Testis (tissue), 2 donors: ENCODE data around the gene ZMIZ1.

Experiments
- CTCF ChIP-seq, 3 experiments: fragments of 450-650 bp in 2 of 3; fragments of 200-600 bp in 1 of 3; sonication (generic) in 1 of 3; IDR thresholded peaks; one replicate each; pipeline ENCODE4 v1.5.1; 2016 to 2019; ENCODE audit warnings: antibody characterized with exemption in 3 of 3, mild to moderate bottlenecking in 2 of 3, moderate library complexity in 1 of 3
- POLR2A ChIP-seq: fragments of 450-650 bp; IDR thresholded peaks from one replicate; pipeline ENCODE4 v1.6.1; 2017; ENCODE audit warnings: antibody characterized with exemption, mild to moderate bottlenecking, moderate library complexity

- TF ChIP-seq CTCF (IDR thresholded peaks at IDR 0.05), result no peak
- TF ChIP-seq POLR2A, result no peak
Observed at GRCh38 chr10:79310200-79310865, 241.6 kb downstream of the ZMIZ1 start.
